GM13977 (cell line): Measurements from ENCODE around the gene BAIAP2L2.
A peak's percentile ranks its signal among the peaks of the same experiment; 100 is the strongest.

Source experiments
- DNase-seq: peaks from one replicate; pipeline ENCODE4 v3.0.0; 2012; ENCODE audit warnings: low spot score
- in situ Hi-C: fragments of 300-500 bp; cut with MboI; formaldehyde crosslinking; loops from one replicate; pipeline ENCODE4 v1.12.0; 2022; ENCODE audit warnings: low sequenced_read_pairs, low pct_unique_long_range_greater_than_20kb, mixed read lengths, inconsistent platforms; ENCODE audit not compliant: unreplicated experiment
- TF ChIP-seq, protein P1 (sequence below): IDR thresholded peaks from 2 replicates; pipeline ENCODE4 v1.5.1; 2012; ENCODE audit warnings: mild to moderate bottlenecking, control low read depth; ENCODE audit not compliant: insufficient read depth; ENCODE audit errors: extremely low read depth, missing control alignments

The BAIAP2L2 gene

GRCh38 chr22:38067761-38068360 is 42.6 kb downstream of the BAIAP2L2 start:
- in situ Hi-C loops: no loop called here
- DNase-seq: no peak
- TF ChIP-seq, protein P1, sequence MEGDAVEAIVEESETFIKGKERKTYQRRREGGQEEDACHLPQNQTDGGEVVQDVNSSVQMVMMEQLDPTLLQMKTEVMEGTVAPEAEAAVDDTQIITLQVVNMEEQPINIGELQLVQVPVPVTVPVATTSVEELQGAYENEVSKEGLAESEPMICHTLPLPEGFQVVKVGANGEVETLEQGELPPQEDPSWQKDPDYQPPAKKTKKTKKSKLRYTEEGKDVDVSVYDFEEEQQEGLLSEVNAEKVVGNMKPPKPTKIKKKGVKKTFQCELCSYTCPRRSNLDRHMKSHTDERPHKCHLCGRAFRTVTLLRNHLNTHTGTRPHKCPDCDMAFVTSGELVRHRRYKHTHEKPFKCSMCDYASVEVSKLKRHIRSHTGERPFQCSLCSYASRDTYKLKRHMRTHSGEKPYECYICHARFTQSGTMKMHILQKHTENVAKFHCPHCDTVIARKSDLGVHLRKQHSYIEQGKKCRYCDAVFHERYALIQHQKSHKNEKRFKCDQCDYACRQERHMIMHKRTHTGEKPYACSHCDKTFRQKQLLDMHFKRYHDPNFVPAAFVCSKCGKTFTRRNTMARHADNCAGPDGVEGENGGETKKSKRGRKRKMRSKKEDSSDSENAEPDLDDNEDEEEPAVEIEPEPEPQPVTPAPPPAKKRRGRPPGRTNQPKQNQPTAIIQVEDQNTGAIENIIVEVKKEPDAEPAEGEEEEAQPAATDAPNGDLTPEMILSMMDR: no peak

DNA sequence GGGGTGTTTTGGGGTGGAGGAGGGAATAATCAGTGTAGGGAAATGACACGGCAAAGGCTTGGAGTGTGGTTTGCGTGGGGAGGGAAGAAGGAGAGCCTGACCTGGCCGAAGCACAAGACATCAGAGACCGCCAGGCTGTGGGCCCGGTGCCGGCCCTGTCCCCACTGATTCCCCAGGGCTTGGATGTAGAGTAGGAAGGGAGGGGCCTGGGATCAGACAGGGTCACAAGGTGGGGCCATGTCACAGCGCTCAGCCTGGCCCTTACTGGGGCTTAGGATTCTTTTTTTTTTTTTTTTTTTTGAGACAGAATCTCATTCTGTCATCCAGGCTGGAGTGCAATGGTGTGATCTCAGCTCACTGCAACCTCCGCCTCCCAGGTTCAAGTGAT is 43.5 kb downstream of the BAIAP2L2 start:
- TF ChIP-seq, protein P1: no peak
- in situ Hi-C loops: no loop called here
- no peak for DNase-seq

DNA sequence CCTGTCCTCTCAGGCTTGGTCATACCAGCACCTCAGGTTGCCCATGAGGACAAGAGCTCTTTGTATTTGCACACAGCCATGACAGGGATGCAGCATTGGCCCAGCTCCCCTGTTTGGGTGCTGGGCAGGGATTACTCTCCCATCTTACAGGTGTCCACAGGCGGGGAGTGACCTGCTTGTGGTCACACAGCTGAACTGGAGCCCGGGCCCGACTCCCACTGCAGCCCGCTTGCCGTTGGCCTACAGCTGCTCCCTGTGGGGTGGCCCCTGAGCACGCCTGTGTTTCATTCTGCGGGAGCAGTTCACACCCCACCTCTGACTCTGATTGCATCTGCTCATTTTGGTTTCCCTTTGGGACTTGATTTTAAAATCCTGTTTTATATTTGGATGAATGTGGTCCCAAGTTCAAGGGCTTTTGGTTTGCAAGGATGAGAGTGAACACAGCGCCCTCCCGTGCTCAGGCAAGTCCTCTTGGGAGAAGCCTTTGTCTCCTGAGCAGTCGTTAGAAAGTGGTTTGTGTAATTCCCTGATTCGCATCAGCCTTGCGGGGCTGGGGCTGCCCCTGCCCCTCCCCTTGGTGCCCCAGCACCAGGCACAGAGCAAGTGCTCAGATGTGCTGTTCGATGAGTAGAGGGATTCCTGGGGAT is 44.0 kb downstream of the BAIAP2L2 start:
- in situ Hi-C loops: no loop called here
- TF ChIP-seq, protein P1: no peak
- no peak for DNase-seq

GRCh38 chr22:38065539-38065938 is 44.9 kb downstream of the BAIAP2L2 start:
- in situ Hi-C loops: no loop called here

DNA sequence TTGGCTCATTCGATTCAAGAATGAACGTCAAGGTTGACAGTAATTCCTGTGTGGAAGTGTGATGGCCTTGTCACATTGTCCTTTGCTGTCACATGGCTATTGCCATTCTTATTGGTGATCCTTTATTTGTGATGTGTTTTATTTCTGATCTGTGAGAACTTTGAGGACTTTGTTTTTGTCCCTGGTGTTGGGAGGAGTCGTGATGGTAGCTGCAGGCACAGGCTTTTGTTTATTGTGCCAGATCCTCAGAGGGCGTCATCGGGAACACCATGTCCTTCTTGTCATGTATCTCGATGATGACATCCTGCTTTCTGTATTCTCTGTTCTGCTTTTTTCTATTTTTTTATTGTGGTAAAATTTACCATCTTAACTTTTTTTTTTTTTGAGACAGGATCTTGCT is 47.7 kb downstream of the BAIAP2L2 start:
- in situ Hi-C loops: no loop called here
- TF ChIP-seq, protein P1: no peak
- no peak for DNase-seq

More at GRCh38 chr22:38065539-38065938, 44.9 kb downstream of the BAIAP2L2 start:
- TF ChIP-seq, protein P1: no peak
- DNase-seq: no peak

DNA sequence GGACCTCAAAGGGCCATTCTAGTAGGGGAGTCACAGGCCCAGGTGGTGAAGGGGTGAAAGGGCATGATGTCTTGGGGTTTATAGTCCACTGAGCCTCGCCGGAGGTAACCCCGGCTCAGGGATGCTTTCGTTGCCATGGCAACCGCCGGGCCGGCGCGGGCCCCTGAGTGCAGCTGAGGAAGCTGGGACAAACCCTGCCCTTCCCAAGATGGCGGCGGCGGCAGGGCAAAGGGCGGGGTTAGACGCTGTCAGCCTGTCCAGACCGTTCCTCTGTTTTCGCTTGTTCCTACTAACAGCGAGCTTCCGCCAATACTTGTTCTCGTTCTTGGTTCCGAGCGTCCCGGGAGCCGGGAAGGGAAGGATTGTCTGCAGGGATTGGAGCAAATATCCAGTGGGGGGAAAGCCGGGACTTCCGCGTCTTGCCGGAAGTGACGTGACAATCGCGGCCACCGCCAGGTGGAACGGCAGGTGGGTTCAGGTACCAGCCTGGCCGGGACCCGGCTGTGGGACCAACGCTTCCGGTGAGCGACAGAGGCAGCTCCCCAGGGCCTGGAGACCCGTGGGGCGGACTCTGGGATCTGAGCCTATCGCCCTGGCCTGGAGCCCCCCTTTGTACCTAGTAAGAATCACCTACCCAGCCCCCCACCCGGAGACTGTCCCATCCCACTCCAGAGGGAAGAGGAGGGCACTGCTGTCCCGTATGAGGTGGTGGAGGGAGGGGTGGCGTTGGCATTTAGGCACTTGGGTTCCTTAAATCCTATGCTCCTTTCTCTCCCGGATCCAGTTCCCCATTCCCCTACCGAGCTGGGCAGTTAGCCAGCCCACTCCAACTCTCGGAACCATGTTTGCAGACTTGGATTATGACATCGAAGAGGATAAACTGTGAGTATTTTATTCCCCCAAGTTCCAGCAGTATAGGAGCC is 53.3 kb downstream of the BAIAP2L2 start, which contains the start of gene PICK1:
PICK1 (plus strand) TSS at position 436 of the 923 bp plus-strand sequence; CDS start at position 842, 406 bp downstream.
- in situ Hi-C loops: loop anchor here (10.0 kb wide), 1 partner anchor 538 kb away; no protein-coding TSS in a partner anchor
- TF ChIP-seq, protein P1: no peak
- DNase-seq: peak; percentile 92
